WTC11 (cell line): ENCODE data around the gene ACTN1. TPM values are rescaled to one million over a fixed set of nuclear protein-coding genes. Genes with fewer than 3 reads are reported as not detected.

Experiments
- ATAC-seq: fragments of 200-7000 bp; cut with Tn5 transposase; 2 replicates; pipeline ENCODE4 v1.10.0; 2021; ENCODE audit warnings: mild to moderate bottlenecking, moderate library complexity
- CTCF ChIA-PET: fragments of 300-600 bp; sonication (Branson Sonifier 250); formaldehyde crosslinking; loops from one replicate; lab custom pipeline; 2021; ENCODE audit warnings: antibody characterized with exemption; lab: Charles Lee
- POLR2A ChIA-PET: fragments of 350-600 bp; sonication (Branson Sonifier 250); formaldehyde crosslinking; loops from one replicate; lab custom pipeline; 2021; ENCODE audit warnings: antibody characterized with exemption; lab: Charles Lee
- DNase-seq: peaks from one replicate; pipeline ENCODE4 v3.0.0; 2021; ENCODE audit warnings: low spot score
- H3K27ac Mint-ChIP-seq: 2 replicates; pipeline ENCODE4 v1.8.0; 2021; ENCODE audit warnings: mixed read lengths
- H3K27me3 Mint-ChIP-seq: 2 replicates; pipeline ENCODE4 v1.8.0; 2021; ENCODE audit warnings: low read depth, mild to moderate bottlenecking, moderate library complexity, mixed read lengths
- H3K36me3 Mint-ChIP-seq: 2 replicates; pipeline ENCODE4 v1.8.0; 2021; ENCODE audit warnings: mixed read lengths
- H3K4me1 Mint-ChIP-seq: 2 replicates; pipeline ENCODE4 v1.8.0; 2022; ENCODE audit warnings: mixed read lengths
- H3K4me3 Mint-ChIP-seq: 2 replicates; pipeline ENCODE4 v1.8.0; 2021; ENCODE audit warnings: mild to moderate bottlenecking, moderate library complexity, mixed read lengths
- H3K9me3 Mint-ChIP-seq: 2 replicates; pipeline ENCODE4 v1.8.0; 2021; ENCODE audit warnings: mixed read lengths
- CBFB ChIP-seq: sonication (generic); formaldehyde crosslinking; IDR thresholded peaks from 2 replicates; pipeline ENCODE4 v1.8.1; 2022; ENCODE audit warnings: mild to moderate bottlenecking, low read depth, missing genetic modification reagents
- CDX4 ChIP-seq: fragments of 250-450 bp; sonication (Bioruptor Pico); IDR thresholded peaks from 2 replicates; pipeline ENCODE4 v1.9.0; 2021; ENCODE audit warnings: moderate library complexity, mild to moderate bottlenecking, inconsistent platforms, borderline replicate concordance
- CTCF ChIP-seq: fragments of 200-600 bp; IDR thresholded peaks from 2 replicates; pipeline ENCODE4 v1.8.0; 2022; ENCODE audit warnings: antibody characterized with exemption
- ELF4 ChIP-seq: sonication (generic); formaldehyde crosslinking; IDR thresholded peaks from 2 replicates; pipeline ENCODE4 v1.8.1; 2022; ENCODE audit warnings: low read depth, mild to moderate bottlenecking, moderate library complexity, missing genetic modification reagents
- ETV6 ChIP-seq: sonication (generic); formaldehyde crosslinking; IDR thresholded peaks from 2 replicates; pipeline ENCODE4 v1.8.1; 2022; ENCODE audit warnings: mild to moderate bottlenecking, missing genetic modification reagents
- FOXK1 ChIP-seq: sonication (generic); formaldehyde crosslinking; IDR thresholded peaks from 2 replicates; pipeline ENCODE4 v1.8.0; 2022; ENCODE audit warnings: mild to moderate bottlenecking, moderate library complexity, missing genetic modification reagents
- GABPB1 ChIP-seq: sonication (generic); formaldehyde crosslinking; IDR thresholded peaks from 2 replicates; pipeline ENCODE4 v1.8.1; 2023; ENCODE audit warnings: mild to moderate bottlenecking, missing genetic modification reagents
- GRHL2 ChIP-seq: fragments of 250-450 bp; sonication (Bioruptor Pico); IDR thresholded peaks from 2 replicates; pipeline ENCODE4 v1.8.0; 2022; ENCODE audit warnings: mild to moderate bottlenecking, moderate library complexity; ENCODE audit not compliant: insufficient replicate concordance, severe bottlenecking
- GTF2I ChIP-seq: fragments of 250-450 bp; sonication (Bioruptor Pico); conservative IDR thresholded peaks from 2 replicates; pipeline ENCODE4 v1.4.0; 2021; ENCODE audit warnings: mild to moderate bottlenecking
- JUN ChIP-seq: sonication (generic); formaldehyde crosslinking; IDR thresholded peaks from 2 replicates; pipeline ENCODE4 v1.8.0; 2023; ENCODE audit warnings: mild to moderate bottlenecking, missing genetic modification reagents
- NFATC4 ChIP-seq: fragments of 250-450 bp; sonication (Bioruptor Pico); IDR thresholded peaks from 2 replicates; pipeline ENCODE4 v1.9.0; 2021; ENCODE audit warnings: mild to moderate bottlenecking
- RORB ChIP-seq: fragments of 250-450 bp; sonication (Bioruptor Pico); IDR thresholded peaks from 2 replicates; pipeline ENCODE4 v1.9.0; 2021; ENCODE audit warnings: mild to moderate bottlenecking
- TEAD4 ChIP-seq: sonication (generic); formaldehyde crosslinking; IDR thresholded peaks from 2 replicates; pipeline ENCODE4 v1.8.0; 2022; ENCODE audit warnings: mild to moderate bottlenecking, missing genetic modification reagents
- ZNF425 ChIP-seq: fragments of 250-450 bp; sonication (Bioruptor Pico); conservative IDR thresholded peaks from 2 replicates; pipeline ENCODE4 v1.9.0; 2021; ENCODE audit warnings: mild to moderate bottlenecking
- ZNF671 ChIP-seq: fragments of 250-450 bp; sonication (Bioruptor Pico); IDR thresholded peaks from 2 replicates; pipeline ENCODE4 v1.8.0; 2021; ENCODE audit warnings: mild to moderate bottlenecking
- total RNA-seq: library from RNA; stranded (reverse); gene quantifications from 3 replicates; pipeline ENCODE4 v1.2.3, GENCODE V29; 2021
- TF ChIP-seq, protein P1 (sequence below): sonication (generic); formaldehyde crosslinking; IDR thresholded peaks from 2 replicates; pipeline ENCODE4 v1.8.1; 2023; ENCODE audit warnings: mild to moderate bottlenecking, missing genetic modification reagents
- TF ChIP-seq, protein P2 (sequence below): sonication (generic); formaldehyde crosslinking; IDR thresholded peaks from 2 replicates; pipeline ENCODE4 v1.8.0; 2022; ENCODE audit warnings: mild to moderate bottlenecking, missing genetic modification reagents
- TF ChIP-seq, protein P3 (sequence below): sonication (generic); formaldehyde crosslinking; IDR thresholded peaks from 2 replicates; pipeline ENCODE4 v1.8.1; 2022; ENCODE audit warnings: missing genetic modification reagents, borderline replicate concordance

ACTN1 gene
- total RNA-seq, 1 experiment from 2014 or later = 196 TPM

- TF ChIP-seq, protein P1, sequence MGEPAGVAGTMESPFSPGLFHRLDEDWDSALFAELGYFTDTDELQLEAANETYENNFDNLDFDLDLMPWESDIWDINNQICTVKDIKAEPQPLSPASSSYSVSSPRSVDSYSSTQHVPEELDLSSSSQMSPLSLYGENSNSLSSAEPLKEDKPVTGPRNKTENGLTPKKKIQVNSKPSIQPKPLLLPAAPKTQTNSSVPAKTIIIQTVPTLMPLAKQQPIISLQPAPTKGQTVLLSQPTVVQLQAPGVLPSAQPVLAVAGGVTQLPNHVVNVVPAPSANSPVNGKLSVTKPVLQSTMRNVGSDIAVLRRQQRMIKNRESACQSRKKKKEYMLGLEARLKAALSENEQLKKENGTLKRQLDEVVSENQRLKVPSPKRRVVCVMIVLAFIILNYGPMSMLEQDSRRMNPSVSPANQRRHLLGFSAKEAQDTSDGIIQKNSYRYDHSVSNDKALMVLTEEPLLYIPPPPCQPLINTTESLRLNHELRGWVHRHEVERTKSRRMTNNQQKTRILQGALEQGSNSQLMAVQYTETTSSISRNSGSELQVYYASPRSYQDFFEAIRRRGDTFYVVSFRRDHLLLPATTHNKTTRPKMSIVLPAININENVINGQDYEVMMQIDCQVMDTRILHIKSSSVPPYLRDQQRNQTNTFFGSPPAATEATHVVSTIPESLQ (CRISPR knock-in tag) = no peak
Observed at GRCh38 chr14:68913516-68913915, 65.6 kb downstream of the ACTN1 start (continued).

GRCh38 chr14:68911594-68912227 is 67.4 kb downstream of the ACTN1 start:
- Mint-ChIP-seq H3K27me3 (no peaks in the 10 kb centered on the region), H3K27ac (peak overlapping the region; percentile 60; the same call in 1 of the 2 replicates), H3K36me3 (peaks cover 46% of the 10 kb centered on the region), H3K4me1 (no peaks in the 10 kb centered on the region; the same call in 1 of the 2 replicates), H3K9me3 (no peaks in the 10 kb centered on the region), H3K4me3 (no peak overlapping the region)
- ATAC-seq = peak; percentile 94
- CTCF ChIA-PET = interaction anchor here (0.6 to 3.4 kb wide), 40 partner anchors 9 to 218 kb away, joined by 3 to 30 read pairs (median 4); no protein-coding TSS in a partner anchor
- POLR2A ChIA-PET = no interaction called here
- no peak for TF ChIP-seq TEAD4 (CRISPR knock-in tag)
- TF ChIP-seq GRHL2 (CRISPR knock-in tag) = no peak
- TF ChIP-seq GTF2I (CRISPR knock-in tag) = no peak
- TF ChIP-seq CTCF = peak; percentile 99
- peak; percentile 89 for DNase-seq

GRCh38 chr14:68910540-68910939 is 68.6 kb downstream of the ACTN1 start:
- TF ChIP-seq, protein P2, sequence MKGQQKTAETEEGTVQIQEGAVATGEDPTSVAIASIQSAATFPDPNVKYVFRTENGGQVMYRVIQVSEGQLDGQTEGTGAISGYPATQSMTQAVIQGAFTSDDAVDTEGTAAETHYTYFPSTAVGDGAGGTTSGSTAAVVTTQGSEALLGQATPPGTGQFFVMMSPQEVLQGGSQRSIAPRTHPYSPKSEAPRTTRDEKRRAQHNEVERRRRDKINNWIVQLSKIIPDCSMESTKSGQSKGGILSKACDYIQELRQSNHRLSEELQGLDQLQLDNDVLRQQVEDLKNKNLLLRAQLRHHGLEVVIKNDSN = no peak
- TF ChIP-seq GABPB1 (no peak), ETV6 (CRISPR knock-in tag) (no peak), ZNF671 (CRISPR knock-in tag) (no peak)
- TF ChIP-seq, protein P3, sequence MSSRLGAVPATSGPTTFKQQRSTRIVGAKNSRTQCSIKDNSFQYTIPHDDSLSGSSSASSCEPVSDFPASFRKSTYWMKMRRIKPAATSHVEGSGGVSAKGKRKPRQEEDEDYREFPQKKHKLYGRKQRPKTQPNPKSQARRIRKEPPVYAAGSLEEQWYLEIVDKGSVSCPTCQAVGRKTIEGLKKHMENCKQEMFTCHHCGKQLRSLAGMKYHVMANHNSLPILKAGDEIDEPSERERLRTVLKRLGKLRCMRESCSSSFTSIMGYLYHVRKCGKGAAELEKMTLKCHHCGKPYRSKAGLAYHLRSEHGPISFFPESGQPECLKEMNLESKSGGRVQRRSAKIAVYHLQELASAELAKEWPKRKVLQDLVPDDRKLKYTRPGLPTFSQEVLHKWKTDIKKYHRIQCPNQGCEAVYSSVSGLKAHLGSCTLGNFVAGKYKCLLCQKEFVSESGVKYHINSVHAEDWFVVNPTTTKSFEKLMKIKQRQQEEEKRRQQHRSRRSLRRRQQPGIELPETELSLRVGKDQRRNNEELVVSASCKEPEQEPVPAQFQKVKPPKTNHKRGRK (CRISPR knock-in tag) = no peak

DNA sequence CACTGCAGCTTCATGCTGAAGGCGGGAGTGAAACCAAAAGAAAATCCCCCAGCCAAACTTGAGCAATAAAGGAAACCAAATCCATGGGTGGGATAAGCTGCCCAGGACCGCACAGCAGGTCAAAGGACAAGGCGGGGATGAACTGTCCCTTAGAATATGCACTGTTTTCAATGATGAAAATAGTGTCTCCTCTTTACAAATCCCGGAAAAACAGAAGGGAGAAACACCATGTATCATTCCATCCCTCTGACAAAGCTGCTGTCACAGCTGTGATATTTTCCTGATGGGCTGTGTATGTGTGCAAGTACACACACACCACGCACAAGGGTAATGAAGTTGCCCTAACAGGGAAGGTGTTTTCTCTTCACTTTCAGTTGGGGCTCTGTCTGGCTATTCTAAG is 70.3 kb downstream of the ACTN1 start:
- CTCF ChIA-PET = interaction anchor here (1.0 to 1.3 kb wide), 2 partner anchors 12 to 46 kb away, joined by 3 read pairs; no protein-coding TSS in a partner anchor
- ATAC-seq (no peak), DNase-seq (no peak)
- H3K27me3 Mint-ChIP-seq = no peaks in the 10 kb centered on the region
- POLR2A ChIA-PET = no interaction called here
- H3K4me3 Mint-ChIP-seq = no peak overlapping the region
- H3K9me3 Mint-ChIP-seq = no peaks in the 10 kb centered on the region
- H3K4me1 Mint-ChIP-seq = no peaks in the 10 kb centered on the region; the same call in 1 of the 2 replicates
- TF ChIP-seq JUN = no peak
- no peak for TF ChIP-seq ZNF425 (CRISPR knock-in tag)
- TF ChIP-seq NFATC4 = no peak
- TF ChIP-seq, protein P2 = no peak
- TF ChIP-seq CBFB (CRISPR knock-in tag) = no peak
- no peak for TF ChIP-seq GABPB1
- no peak for TF ChIP-seq FOXK1
- no peak for TF ChIP-seq ELF4 (CRISPR knock-in tag)
- TF ChIP-seq RORB (CRISPR knock-in tag) = no peak
- no peak for TF ChIP-seq CDX4 (CRISPR knock-in tag)
- H3K27ac Mint-ChIP-seq = no peak overlapping the region; the same call in 1 of the 2 replicates
- peaks cover 63% of the 10 kb centered on the region for H3K36me3 Mint-ChIP-seq

More at GRCh38 chr14:68910540-68910939, 68.6 kb downstream of the ACTN1 start:
- H3K4me3 Mint-ChIP-seq = no peak overlapping the region
- POLR2A ChIA-PET = no interaction called here
- ATAC-seq = no peak
- H3K36me3 Mint-ChIP-seq = peaks cover 49% of the 10 kb centered on the region
- no peak overlapping the region for H3K27ac Mint-ChIP-seq
- H3K9me3 Mint-ChIP-seq = no peaks in the 10 kb centered on the region
- no peaks in the 10 kb centered on the region; the same call in 1 of the 2 replicates for H3K4me1 Mint-ChIP-seq
- H3K27me3 Mint-ChIP-seq = no peaks in the 10 kb centered on the region
- CTCF ChIA-PET = interaction anchor here (0.8 to 2.2 kb wide), 5 partner anchors 15 to 189 kb away, joined by 3 to 19 read pairs (median 4); no protein-coding TSS in a partner anchor
- no peak for DNase-seq
